ENCODE results near the gene ARHGEF7. TPM values are rescaled to one million over a fixed set of nuclear protein-coding genes. Genes with fewer than 3 reads are reported as not detected.

Gene ARHGEF7, protein sequence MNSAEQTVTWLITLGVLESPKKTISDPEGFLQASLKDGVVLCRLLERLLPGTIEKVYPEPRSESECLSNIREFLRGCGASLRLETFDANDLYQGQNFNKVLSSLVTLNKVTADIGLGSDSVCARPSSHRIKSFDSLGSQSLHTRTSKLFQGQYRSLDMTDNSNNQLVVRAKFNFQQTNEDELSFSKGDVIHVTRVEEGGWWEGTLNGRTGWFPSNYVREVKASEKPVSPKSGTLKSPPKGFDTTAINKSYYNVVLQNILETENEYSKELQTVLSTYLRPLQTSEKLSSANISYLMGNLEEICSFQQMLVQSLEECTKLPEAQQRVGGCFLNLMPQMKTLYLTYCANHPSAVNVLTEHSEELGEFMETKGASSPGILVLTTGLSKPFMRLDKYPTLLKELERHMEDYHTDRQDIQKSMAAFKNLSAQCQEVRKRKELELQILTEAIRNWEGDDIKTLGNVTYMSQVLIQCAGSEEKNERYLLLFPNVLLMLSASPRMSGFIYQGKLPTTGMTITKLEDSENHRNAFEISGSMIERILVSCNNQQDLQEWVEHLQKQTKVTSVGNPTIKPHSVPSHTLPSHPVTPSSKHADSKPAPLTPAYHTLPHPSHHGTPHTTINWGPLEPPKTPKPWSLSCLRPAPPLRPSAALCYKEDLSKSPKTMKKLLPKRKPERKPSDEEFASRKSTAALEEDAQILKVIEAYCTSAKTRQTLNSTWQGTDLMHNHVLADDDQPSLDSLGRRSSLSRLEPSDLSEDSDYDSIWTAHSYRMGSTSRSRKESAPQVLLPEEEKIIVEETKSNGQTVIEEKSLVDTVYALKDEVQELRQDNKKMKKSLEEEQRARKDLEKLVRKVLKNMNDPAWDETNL
- total RNA-seq, result 100 to 1,000 TPM in 2 of 4 donors, 10 to 100 TPM in 2; 79.2 to 173 (median 114) TPM

DNA sequence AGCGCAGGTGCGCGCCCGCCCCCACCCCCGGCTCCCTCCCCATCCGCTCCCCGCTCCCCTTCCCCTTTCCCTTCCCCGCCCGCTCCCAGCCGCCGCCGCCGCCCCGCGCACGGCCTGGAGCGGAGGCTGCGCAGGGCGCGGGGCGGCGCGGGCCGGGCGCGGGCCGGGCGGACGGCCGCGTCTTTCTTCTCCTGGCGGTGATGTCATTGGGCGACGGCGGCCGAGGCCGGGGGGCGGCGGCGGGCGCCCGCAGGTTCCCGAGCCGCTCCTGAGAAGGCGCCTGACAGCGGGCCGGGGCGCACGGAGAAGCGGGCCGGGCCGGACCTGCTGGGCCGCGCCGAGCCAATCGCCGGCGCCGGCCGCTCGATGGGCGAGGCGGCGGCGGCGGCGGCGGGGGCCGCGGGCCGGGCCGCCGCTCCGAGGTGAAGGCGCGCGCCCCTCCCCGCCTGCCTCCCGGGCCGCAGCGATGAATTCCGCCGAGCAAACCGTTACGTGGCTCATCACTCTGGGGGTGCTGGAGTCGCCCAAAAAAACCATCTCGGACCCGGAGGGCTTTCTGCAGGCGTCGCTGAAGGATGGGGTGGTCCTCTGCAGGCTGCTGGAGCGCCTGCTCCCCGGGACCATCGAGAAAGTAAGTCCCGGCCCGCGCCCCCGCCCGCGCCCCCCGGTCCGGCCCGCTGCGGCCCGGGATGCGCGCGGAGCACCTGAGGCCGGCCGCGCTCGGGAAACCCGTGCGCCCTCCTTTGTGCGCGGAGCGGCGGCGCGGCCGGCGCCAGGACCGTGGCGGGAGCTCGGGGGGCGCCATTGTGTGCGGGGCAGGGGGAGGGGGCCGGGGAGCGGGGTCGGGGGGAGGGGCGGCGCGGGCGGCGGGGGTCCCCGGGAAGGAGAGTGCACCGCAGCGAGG, at the start of gene ARHGEF7:
TSS of gene ARHGEF7 (plus strand) at position 250 of the 904 bp plus-strand sequence. CDS start at position 467, 217 bp downstream.
- TF ChIP-seq, protein P1, sequence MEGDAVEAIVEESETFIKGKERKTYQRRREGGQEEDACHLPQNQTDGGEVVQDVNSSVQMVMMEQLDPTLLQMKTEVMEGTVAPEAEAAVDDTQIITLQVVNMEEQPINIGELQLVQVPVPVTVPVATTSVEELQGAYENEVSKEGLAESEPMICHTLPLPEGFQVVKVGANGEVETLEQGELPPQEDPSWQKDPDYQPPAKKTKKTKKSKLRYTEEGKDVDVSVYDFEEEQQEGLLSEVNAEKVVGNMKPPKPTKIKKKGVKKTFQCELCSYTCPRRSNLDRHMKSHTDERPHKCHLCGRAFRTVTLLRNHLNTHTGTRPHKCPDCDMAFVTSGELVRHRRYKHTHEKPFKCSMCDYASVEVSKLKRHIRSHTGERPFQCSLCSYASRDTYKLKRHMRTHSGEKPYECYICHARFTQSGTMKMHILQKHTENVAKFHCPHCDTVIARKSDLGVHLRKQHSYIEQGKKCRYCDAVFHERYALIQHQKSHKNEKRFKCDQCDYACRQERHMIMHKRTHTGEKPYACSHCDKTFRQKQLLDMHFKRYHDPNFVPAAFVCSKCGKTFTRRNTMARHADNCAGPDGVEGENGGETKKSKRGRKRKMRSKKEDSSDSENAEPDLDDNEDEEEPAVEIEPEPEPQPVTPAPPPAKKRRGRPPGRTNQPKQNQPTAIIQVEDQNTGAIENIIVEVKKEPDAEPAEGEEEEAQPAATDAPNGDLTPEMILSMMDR (IDR thresholded peaks at IDR 0.05; ENCODE audit: low read depth), result no peak

DNA sequence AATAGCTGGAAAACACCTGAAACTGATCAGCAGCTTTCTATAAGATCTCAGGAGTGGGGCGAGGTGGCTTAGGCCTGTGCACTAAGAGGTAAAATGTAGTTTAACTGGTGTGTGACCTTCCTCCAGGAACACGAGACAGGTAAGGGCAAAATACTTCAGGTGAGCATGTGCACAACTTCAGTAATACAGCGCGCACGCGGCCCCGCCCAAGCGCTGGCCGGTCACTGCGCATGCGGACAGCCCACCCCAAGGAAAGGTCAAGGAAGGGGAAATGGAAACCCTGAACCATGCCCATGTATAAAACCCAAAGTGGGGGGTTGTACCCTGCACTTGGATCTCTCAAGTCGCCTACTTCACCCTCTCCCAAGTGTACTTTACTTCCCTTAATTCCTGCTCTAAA, 49.4 kb upstream of the ARHGEF7 start:
- TF ChIP-seq, protein P1 (IDR thresholded peaks at IDR 0.05; ENCODE audit: low read depth), result no peak

DNA sequence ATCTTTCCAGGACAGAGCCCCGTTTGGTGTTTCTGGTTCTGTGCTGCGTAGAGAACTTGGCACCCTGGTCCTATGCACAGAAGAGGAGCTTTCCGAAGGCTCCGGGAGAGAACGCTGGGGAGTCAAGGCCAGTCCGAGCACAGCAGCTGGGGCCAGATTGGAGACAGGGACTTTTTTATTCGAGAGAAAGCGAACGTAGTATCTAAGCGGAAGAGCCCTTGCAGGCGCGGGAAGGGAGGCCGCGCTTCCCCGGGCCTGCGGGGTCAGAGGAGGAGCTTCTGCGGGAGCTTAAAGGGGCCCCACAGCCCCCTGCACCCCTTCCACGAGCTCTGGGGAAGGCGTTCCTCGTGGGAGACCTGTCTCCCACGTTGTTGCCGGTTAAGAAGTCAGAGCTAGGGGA, 48.6 kb upstream of the ARHGEF7 start:
- TF ChIP-seq, protein P1 (IDR thresholded peaks at IDR 0.05; ENCODE audit: low read depth), result no peak

DNA sequence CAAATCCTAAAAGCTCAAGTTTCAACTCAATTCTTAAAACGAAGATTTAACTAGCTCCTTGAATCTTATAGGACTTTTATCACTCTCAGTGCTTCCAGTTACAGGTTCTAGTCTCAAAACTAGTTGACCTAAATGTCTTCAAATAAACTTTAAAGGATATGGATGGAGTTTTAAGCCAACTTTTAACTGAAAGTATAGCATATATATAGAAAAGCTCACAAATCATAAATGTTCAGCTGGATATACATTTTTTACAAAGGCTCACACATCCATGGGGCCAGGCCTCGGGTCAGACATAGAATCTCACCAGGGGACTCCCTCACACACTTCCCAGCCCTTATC, 47.1 kb upstream of the ARHGEF7 start:
- TF ChIP-seq, protein P1 (IDR thresholded peaks at IDR 0.05; ENCODE audit: low read depth), result no peak

DNA sequence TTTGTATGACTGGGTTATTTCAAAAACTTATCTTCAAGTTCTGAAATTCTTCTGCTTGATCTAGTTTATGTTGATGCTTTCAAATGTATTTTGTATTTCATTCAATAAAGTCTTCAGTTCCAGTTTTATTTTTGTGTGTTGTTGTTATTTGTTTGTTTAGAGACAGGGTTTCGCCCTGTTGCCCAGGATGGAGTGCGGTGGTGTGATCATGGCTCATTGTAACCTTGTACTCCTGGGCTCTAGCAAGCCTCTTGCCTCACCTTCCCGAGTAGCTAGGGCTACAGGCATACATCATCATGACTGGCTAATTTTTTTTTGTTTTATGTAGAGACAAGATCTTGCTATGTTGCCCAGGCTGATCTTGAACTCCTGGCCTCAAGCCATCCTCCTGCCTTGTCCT, 40.3 kb upstream of the ARHGEF7 start:
- TF ChIP-seq, protein P1 (IDR thresholded peaks at IDR 0.05; ENCODE audit: low read depth), result no peak

DNA sequence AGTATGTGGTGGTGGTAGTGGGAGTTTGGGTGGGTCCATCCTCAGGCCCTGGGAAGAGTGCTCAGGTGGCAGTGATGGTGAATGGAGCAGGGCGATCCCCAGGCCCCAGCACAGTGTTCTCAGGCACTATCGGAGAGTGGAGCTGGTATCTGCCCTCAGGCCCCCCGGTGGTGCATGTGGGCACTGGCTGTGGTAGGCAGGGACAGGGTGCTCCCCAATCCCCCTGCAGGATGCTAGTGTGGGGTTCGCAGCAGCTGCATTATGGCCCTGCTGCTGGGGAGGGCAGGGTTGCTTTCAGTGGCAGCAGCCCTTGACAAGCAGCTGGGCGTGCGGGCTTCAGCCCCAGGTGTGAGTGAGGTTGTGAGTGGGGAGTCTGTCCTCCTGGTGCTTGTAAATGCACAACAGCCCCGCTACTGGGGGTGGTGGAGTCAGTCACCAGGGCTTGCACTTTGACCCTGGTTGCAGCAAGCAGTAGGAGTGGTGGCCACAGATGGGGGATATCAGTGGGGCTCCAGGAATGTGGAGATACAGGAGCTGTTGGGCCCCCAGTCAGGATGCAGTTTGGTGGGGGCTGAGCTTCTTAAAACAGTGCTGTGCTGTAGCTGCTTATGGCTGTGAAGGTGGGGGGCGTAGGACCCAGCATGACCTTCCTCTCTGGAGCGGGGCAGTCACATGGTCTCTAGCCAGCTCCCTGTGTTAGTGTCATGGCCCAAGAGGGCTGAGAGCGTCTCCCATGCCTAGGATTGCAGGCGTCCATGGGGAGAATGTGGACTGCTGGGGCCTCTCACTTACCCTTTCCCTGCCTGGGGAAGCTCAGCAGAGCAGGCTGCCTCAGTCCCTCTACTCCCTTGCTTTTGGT, 38.7 kb upstream of the ARHGEF7 start:
- TF ChIP-seq, protein P1 (IDR thresholded peaks at IDR 0.05; ENCODE audit: low read depth), result no peak

Data from subcutaneous adipose tissue (tissue), 4 donors.